Kidney (tissue), 14 donors: Measurements from ENCODE around the gene FOXD1. TPM values are rescaled to one million over a fixed set of nuclear protein-coding genes. Genes with fewer than 3 reads are reported as not detected.

ENCODE experiments used
- DNase-seq, 5 donors: peaks; one replicate each; pipeline ENCODE4 v3.0.0-alpha.2; 2013 to 2020
- FAIRE-seq: peaks from 2 replicates; lab custom pipeline; 2012; peaks lifted over from hg19 to GRCh38; lab: Jason Lieb, UNC
- H3K27ac ChIP-seq, 2 donors: one replicate each; pipeline ENCODE4 v1.7.0; 2013; ENCODE audit warnings: low read depth in 2 of 2, low read length in 2 of 2, inconsistent platforms in 1 of 2
- H3K27me3 ChIP-seq: one replicate; pipeline ENCODE4 v1.7.1; 2013; ENCODE audit warnings: low read length, inconsistent platforms; ENCODE audit not compliant: control insufficient read depth, insufficient read depth
- H3K36me3 ChIP-seq, 3 donors: one replicate each; pipeline versions ENCODE4 v1.7.0 to v1.7.1; 2013; ENCODE audit warnings: low read length in 3 of 3, control low read depth in 1 of 3, inconsistent platforms in 1 of 3; ENCODE audit not compliant: insufficient read depth in 3 of 3, control insufficient read depth in 2 of 3
- H3K4me1 ChIP-seq, 3 donors: one replicate each; pipeline versions ENCODE4 v1.7.0 to v1.7.1; 2013; ENCODE audit warnings: low read length in 3 of 3, inconsistent platforms in 1 of 3, low read depth in 1 of 3; ENCODE audit not compliant: control insufficient read depth in 2 of 3, insufficient read depth in 2 of 3
- H3K4me3 ChIP-seq, 3 donors: one replicate each; pipeline versions ENCODE4 v1.7.0 to v1.8.1; 2013; ENCODE audit warnings: low read length in 3 of 3, control low read depth in 1 of 3, inconsistent platforms in 1 of 3
- H3K9ac ChIP-seq, 3 donors: one replicate each; pipeline versions ENCODE4 v1.7.0 to v1.7.1; 2013; ENCODE audit warnings: low read length in 3 of 3, control low read depth in 1 of 3, inconsistent platforms in 1 of 3
- H3K9me3 ChIP-seq, 3 donors: one replicate each; pipeline versions ENCODE4 v1.7.0 to v1.7.1; 2013; ENCODE audit warnings: low read length in 3 of 3, control low read depth in 1 of 3, inconsistent platforms in 1 of 3; ENCODE audit not compliant: control insufficient read depth in 2 of 3, insufficient read depth in 1 of 3
- intact Hi-C: fragments of 100-400 bp; cut with DNase I; formaldehyde crosslinking; loops from one replicate; pipeline ENCODE4 v1.11.1; 2022
- polyA plus RNA-seq: library from polyadenylated mRNA; stranded (reverse); fragments of 350-450 nt; fragmentation: Illumina TruSeq; extraction: RNeasy Lipid Tissue Mini Kit (QIAGEN cat#74804); gene quantifications from one replicate; pipeline ENCODE4 v1.2.3, GENCODE V29; 2014; ENCODE audit warnings: low read depth, low replicate concordance; ENCODE audit not compliant: insufficient read depth
- total RNA-seq: library from RNA; stranded (reverse); fragmentation: NEBNext Ultra II Directional; extraction: Animal tissue kit (Norgen Biotek cat#: 25700); gene quantifications from one replicate; pipeline ENCODE4 v1.2.1, GENCODE V29; 2021
- TF ChIP-seq, protein P1 (sequence below): IDR thresholded peaks from 3 replicates; pipeline ENCODE4 v1.5.1; 2012; ENCODE audit warnings: mild to moderate bottlenecking, moderate library complexity, borderline replicate concordance; ENCODE audit not compliant: insufficient read depth; ENCODE audit errors: extremely low read depth
- donor health status: control.
- donor health status: control.
- donor health status: control.
- donor health status: control.
- donor health status: control.
- donor health status: DM: yes; HTN: yes; CAD: no.
- donor health status: Normal renal cell carcinoma (clear cell type).

FOXD1 gene
- total and polyA plus RNA-seq, 2 donors from 2014 or later, result 2.5 to 5.9 TPM

DNA sequence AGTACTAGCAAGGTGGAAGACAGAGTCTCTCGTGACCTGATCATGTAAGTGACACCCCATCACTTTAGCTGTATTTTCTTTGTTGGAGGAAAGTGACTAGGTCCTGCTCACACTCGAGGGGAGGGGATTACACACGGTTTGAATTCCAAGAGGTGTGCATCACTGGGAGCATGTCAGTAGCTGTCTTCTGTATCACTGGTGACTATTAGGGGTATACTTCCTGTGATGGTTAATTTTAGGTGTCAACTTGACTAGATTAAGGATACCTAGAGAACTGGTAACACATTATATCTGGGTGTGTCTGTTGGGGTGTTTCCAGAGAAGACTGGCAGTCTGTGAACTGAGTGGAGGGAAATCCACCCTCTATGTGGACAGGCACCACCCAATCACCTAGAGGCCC lies 22.5 kb downstream of the FOXD1 start:
- Histone ChIP-seq H3K9me3 (no peaks in the 10 kb centered on the region), H3K9ac (no peak overlapping the region), H3K27me3 (peaks cover 2% of the 10 kb centered on the region), H3K4me1 (peaks cover 0 to 6% (median 0%) of the 10 kb centered on the region in 3 donors), H3K4me3 (no peak overlapping the region), H3K36me3 (no peaks in the 10 kb centered on the region), H3K27ac (no peak overlapping the region)
- TF ChIP-seq, protein P1, sequence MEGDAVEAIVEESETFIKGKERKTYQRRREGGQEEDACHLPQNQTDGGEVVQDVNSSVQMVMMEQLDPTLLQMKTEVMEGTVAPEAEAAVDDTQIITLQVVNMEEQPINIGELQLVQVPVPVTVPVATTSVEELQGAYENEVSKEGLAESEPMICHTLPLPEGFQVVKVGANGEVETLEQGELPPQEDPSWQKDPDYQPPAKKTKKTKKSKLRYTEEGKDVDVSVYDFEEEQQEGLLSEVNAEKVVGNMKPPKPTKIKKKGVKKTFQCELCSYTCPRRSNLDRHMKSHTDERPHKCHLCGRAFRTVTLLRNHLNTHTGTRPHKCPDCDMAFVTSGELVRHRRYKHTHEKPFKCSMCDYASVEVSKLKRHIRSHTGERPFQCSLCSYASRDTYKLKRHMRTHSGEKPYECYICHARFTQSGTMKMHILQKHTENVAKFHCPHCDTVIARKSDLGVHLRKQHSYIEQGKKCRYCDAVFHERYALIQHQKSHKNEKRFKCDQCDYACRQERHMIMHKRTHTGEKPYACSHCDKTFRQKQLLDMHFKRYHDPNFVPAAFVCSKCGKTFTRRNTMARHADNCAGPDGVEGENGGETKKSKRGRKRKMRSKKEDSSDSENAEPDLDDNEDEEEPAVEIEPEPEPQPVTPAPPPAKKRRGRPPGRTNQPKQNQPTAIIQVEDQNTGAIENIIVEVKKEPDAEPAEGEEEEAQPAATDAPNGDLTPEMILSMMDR, result no peak
- intact Hi-C loops, result no loop called here
- FAIRE-seq, result no peak
- DNase-seq, result no peak

DNA sequence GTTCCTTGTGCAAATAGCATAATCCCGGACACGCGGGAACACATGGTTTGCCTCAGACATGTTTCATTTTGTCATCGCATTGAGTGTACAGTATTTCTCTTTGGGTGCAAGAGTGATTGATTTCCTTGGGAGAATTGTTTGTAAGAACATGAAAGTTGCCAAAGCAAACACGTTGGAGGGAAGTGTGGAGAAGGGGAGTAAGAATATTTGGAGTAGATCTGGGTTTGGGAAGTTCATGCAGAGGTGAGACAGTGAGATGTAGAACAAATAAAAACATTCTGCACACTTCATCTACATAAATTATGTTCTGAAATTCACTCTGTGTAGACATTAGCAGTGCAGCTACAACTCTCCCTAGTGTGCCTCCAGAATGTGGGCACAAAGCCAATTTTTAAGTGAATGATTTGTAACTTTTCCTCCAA lies 24.0 kb downstream of the FOXD1 start:
- Histone ChIP-seq H3K4me3 (no peak overlapping the region), H3K36me3 (no peaks in the 10 kb centered on the region), H3K9ac (no peak overlapping the region), H3K27me3 (peaks cover 6% of the 10 kb centered on the region), H3K27ac (no peak overlapping the region), H3K4me1 (peaks cover 0 to 6% (median 2%) of the 10 kb centered on the region in 3 donors), H3K9me3 (no peaks in the 10 kb centered on the region)
- FAIRE-seq (no peak), DNase-seq (peak in 3 of 5 donors; percentile 71 to 96 (median 88))
- intact Hi-C loops, result no loop called here
- TF ChIP-seq, protein P1, result no peak

DNA sequence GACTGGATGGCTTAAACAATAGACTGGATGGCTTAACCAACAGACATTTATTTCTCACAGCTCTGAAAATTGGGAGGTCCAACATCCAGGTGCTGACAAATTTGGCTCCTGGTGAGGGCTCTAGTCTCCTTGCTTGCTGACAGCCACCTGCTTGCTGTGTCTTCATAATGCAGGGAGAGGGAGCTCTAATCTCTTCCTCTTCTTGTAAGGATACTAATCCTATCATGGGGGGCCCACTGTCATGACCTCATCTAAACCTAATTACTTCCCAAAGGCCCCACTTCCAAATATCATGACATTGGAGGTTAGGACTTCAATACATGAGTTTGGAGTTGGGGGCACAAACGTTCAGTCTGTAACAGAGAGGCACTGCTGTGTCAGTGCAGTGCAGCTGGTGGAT lies 26.4 kb downstream of the FOXD1 start:
- Histone ChIP-seq H3K4me1 (peaks cover 0 to 10% (median 2%) of the 10 kb centered on the region in 3 donors), H3K4me3 (no peak overlapping the region), H3K36me3 (no peaks in the 10 kb centered on the region), H3K9ac (no peak overlapping the region), H3K27me3 (peaks cover 6% of the 10 kb centered on the region), H3K27ac (no peak overlapping the region), H3K9me3 (no peaks in the 10 kb centered on the region)
- no peak for FAIRE-seq
- TF ChIP-seq, protein P1, result no peak
- DNase-seq, result no peak
- intact Hi-C loops, result no loop called here

DNA sequence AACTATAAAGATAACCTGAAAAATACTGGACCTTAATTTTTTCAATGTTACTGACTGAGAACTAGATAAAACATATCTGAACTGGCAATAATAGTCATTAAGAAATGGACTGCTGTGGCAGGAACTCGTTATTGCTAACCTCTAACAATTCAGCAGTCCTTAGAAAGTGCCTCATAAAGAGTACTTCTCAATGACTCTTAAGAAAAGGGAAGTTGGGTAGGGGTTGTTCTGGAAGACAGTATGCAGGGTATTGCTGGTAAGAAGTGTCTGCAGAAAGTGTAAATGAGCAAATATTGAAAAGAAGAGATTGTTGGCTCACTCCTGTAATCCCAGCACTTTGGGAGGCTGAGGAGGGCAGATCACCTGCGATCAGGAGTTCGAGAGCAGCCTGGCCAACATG lies 27.9 kb downstream of the FOXD1 start:
- FAIRE-seq, result no peak
- no peaks in the 10 kb centered on the region for H3K9me3 ChIP-seq
- no peaks in the 10 kb centered on the region for H3K36me3 ChIP-seq
- intact Hi-C loops, result no loop called here
- DNase-seq, result no peak
- no peak overlapping the region for H3K9ac ChIP-seq
- H3K27me3 ChIP-seq, result peaks cover 6% of the 10 kb centered on the region
- TF ChIP-seq, protein P1, result no peak
- no peak overlapping the region for H3K27ac ChIP-seq
- peaks cover 0 to 10% (median 2%) of the 10 kb centered on the region in 3 donors for H3K4me1 ChIP-seq
- no peak overlapping the region for H3K4me3 ChIP-seq
